IMR-90 (cell line): ENCODE measurements around the gene SH2D5. TPM values are rescaled to one million over a fixed set of nuclear protein-coding genes. Genes with fewer than 3 reads are reported as not detected.

Source experiments
- ATAC-seq: fragments of 200-7000 bp; cut with Tn5 transposase; 2 replicates; pipeline ENCODE4 v1.9.1; 2020; ENCODE audit warnings: low read depth, mild to moderate bottlenecking, moderate library complexity
- BruUV-seq: library from RNA; stranded (reverse); fragments of 400-500 nt; replicated peaks from 2 replicates; lab custom pipeline; 2021; lab: Mats Ljungman, UMichigan
- CTCF ChIA-PET: fragments of 300-600 bp; formaldehyde crosslinking; extraction: SDS; loops from one replicate; lab custom pipeline; 2021; ENCODE audit warnings: antibody characterized with exemption; lab: Yijun Ruan, JAX
- POLR2A ChIA-PET: fragments of 300-600 bp; sonication (Branson Sonifier 250); formaldehyde crosslinking; loops from one replicate; lab custom pipeline; 2022; ENCODE audit warnings: antibody characterized with exemption; ENCODE audit not compliant: unreplicated experiment; lab: Charles Lee
- DNase-seq: peaks from one replicate; pipeline ENCODE4 v3.0.0; 2013
- H2AFZ ChIP-seq: replicated peaks from 2 replicates; pipeline ENCODE3; 2013; ENCODE audit warnings: low read length, mild to moderate bottlenecking; ENCODE audit not compliant: poor library complexity
- H2AK5ac ChIP-seq: 2 replicates; pipeline ENCODE4 v1.6.1; 2013; ENCODE audit warnings: low read depth, low read length, inconsistent platforms
- H2AK9ac ChIP-seq: replicated peaks from 2 replicates; pipeline ENCODE3; 2013; ENCODE audit warnings: mild to moderate bottlenecking, low read depth, low read length, moderate library complexity; ENCODE audit not compliant: poor library complexity
- H2BK120ac ChIP-seq: 2 replicates; pipeline ENCODE4 v1.6.1; 2013; ENCODE audit warnings: low read depth, low read length, inconsistent platforms
- H2BK15ac ChIP-seq: 3 replicates; pipeline ENCODE4 v1.6.1; 2013; ENCODE audit warnings: low read depth, low read length, inconsistent platforms
- H2BK20ac ChIP-seq: 2 replicates; pipeline ENCODE4 v1.6.1; 2013; ENCODE audit warnings: low read depth, mild to moderate bottlenecking, inconsistent platforms, low read length, moderate library complexity
- H2BK5ac ChIP-seq: 2 replicates; pipeline ENCODE4 v1.6.1; 2013; ENCODE audit warnings: mild to moderate bottlenecking, low read depth, low read length, inconsistent platforms; ENCODE audit not compliant: poor library complexity, severe bottlenecking
- H3K14ac ChIP-seq: replicated peaks from 2 replicates; pipeline ENCODE4 v1.6.1; 2013; ENCODE audit warnings: low read depth, low read length, inconsistent platforms
- H3K18ac ChIP-seq: 2 replicates; pipeline ENCODE4 v1.6.1; 2013; ENCODE audit warnings: low read depth, low read length, control low read depth
- H3K23ac ChIP-seq: 2 replicates; pipeline ENCODE4 v1.6.1; 2013; ENCODE audit warnings: low read depth, low read length, inconsistent platforms
- H3K27ac ChIP-seq: 2 replicates; pipeline ENCODE4 v1.5.1; 2013; ENCODE audit warnings: mild to moderate bottlenecking, control low read depth, low read length; ENCODE audit not compliant: insufficient read depth
- H3K27me3 ChIP-seq: 2 replicates; pipeline ENCODE4 v1.6.1; 2013; ENCODE audit warnings: low read length; ENCODE audit not compliant: control insufficient read depth, insufficient read depth
- H3K36me3 ChIP-seq: 2 replicates; pipeline ENCODE4 v1.6.1; 2013; ENCODE audit warnings: low read length, mixed read lengths; ENCODE audit not compliant: control insufficient read depth, insufficient read depth
- H3K4ac ChIP-seq: 2 replicates; pipeline ENCODE4 v1.6.1; 2013; ENCODE audit warnings: low read depth, low read length, inconsistent platforms
- H3K4me1 ChIP-seq: 2 replicates; pipeline ENCODE4 v1.6.1; 2013; ENCODE audit warnings: low read length, mixed read lengths; ENCODE audit not compliant: control insufficient read depth, insufficient read depth
- H3K4me2 ChIP-seq: 2 replicates; pipeline ENCODE4 v1.6.1; 2013; ENCODE audit warnings: low read depth, mild to moderate bottlenecking, control low read depth, low read length, moderate library complexity
- H3K4me3 ChIP-seq: 2 replicates; pipeline ENCODE4 v1.5.1; 2013; ENCODE audit warnings: low read depth, mild to moderate bottlenecking, control low read depth, low read length, moderate library complexity; ENCODE audit not compliant: insufficient read depth
- H3K56ac ChIP-seq: 2 replicates; pipeline ENCODE4 v1.6.1; 2013; ENCODE audit warnings: low read length, inconsistent platforms; ENCODE audit not compliant: insufficient read depth; ENCODE audit errors: extremely low read depth
- H3K79me1 ChIP-seq, 2 experiments: 2 replicates each; pipeline ENCODE4 v1.6.1; 2013; ENCODE audit warnings: low read length in 2 of 2, inconsistent platforms in 1 of 2, low read depth in 1 of 2
- H3K9ac ChIP-seq: 2 replicates; pipeline ENCODE4 v1.6.1; 2013; ENCODE audit warnings: low read depth, low read length, control low read depth
- H3K9me1 ChIP-seq: 2 replicates; pipeline ENCODE4 v1.6.1; 2013; ENCODE audit warnings: low read length, inconsistent platforms; ENCODE audit not compliant: insufficient read depth
- H3K9me3 ChIP-seq: 2 replicates; pipeline ENCODE4 v1.6.1; 2013; ENCODE audit warnings: low read length; ENCODE audit not compliant: control insufficient read depth, insufficient read depth
- H4K20me1 ChIP-seq: 2 replicates; pipeline ENCODE4 v1.6.1; 2013; ENCODE audit warnings: low read length, inconsistent platforms; ENCODE audit not compliant: insufficient read depth
- H4K5ac ChIP-seq: 2 replicates; pipeline ENCODE4 v1.6.1; 2013; ENCODE audit warnings: mild to moderate bottlenecking, low read depth, low read length, control low read depth
- H4K8ac ChIP-seq, 2 experiments: 2 replicates each; pipeline ENCODE4 v1.6.1; 2013; ENCODE audit warnings: low read depth in 2 of 2, low read length in 2 of 2, control low read depth in 1 of 2, inconsistent platforms in 1 of 2
- H4K91ac ChIP-seq: 2 replicates; pipeline ENCODE4 v1.6.1; 2013; ENCODE audit warnings: low read depth, low read length, inconsistent platforms; ENCODE audit not compliant: insufficient read depth
- CHD1 ChIP-seq: IDR thresholded peaks from 2 replicates; pipeline ENCODE4 v1.6.1; 2012; ENCODE audit warnings: low read depth, low read length, improper control_type of control experiment
- CTCF ChIP-seq: conservative IDR thresholded peaks from 2 replicates; pipeline ENCODE4 v1.5.1; 2012; ENCODE audit warnings: mild to moderate bottlenecking, low read depth, low read length, improper control_type of control experiment
- MAZ ChIP-seq: IDR thresholded peaks from 2 replicates; pipeline ENCODE4 v1.6.1; 2012; ENCODE audit warnings: low read depth, mild to moderate bottlenecking, low read length, improper control_type of control experiment, moderate library complexity, borderline replicate concordance
- POLR2A ChIP-seq: IDR thresholded peaks from 2 replicates; pipeline ENCODE4 v1.6.1; 2012; ENCODE audit warnings: mild to moderate bottlenecking, low read depth, low read length
- RAD21 ChIP-seq: IDR thresholded peaks from 2 replicates; pipeline ENCODE4 v1.6.1; 2012; ENCODE audit warnings: low read length, improper control_type of control experiment
- RFX5 ChIP-seq: IDR thresholded peaks from 2 replicates; pipeline ENCODE4 v1.8.0; 2012; ENCODE audit warnings: low read depth, mild to moderate bottlenecking, low read length, moderate library complexity
- SMC3 ChIP-seq: fragments of 150-350 bp; IDR thresholded peaks from 2 replicates; pipeline ENCODE4 v1.6.1; 2016; ENCODE audit warnings: low read depth, mild to moderate bottlenecking, antibody characterized with exemption, low read length, moderate library complexity
- WGBS, 2 experiments: methylation state at CpG; one replicate each; pipeline versions ENCODE4 v1.1.5 to v1.1.7; 2013; ENCODE audit warnings: missing lambda C conversion rate in 2 of 2; ENCODE audit not compliant: insufficient read length in 1 of 2; ENCODE audit errors: extremely low coverage in 2 of 2; 5-methylcytosine and 5-hydroxymethylcytosine counted together
- dilution Hi-C: fragments of 300-500 bp; cut with HindIII; formaldehyde crosslinking; loops from one replicate; pipeline ENCODE4 v1.14.3; 2018; ENCODE audit warnings: low sequenced_read_pairs; ENCODE audit not compliant: unreplicated experiment
- in situ Hi-C: fragments of 300-500 bp; cut with MboI; formaldehyde crosslinking; loops from 3 replicates; pipeline ENCODE4 v1.14.3; 2019; ENCODE audit warnings: low sequenced_read_pairs, inconsistent platforms, mixed read lengths
- intact Hi-C: fragments of 100-400 bp; cut with micrococcal nuclease; formaldehyde crosslinking; loops from 2 replicates; pipeline ENCODE4 v1.10.0; 2022
- polyA plus RNA-seq, 3 experiments: library from polyadenylated mRNA; depleted of rRNA; stranded (reverse); fragments of >200 nt; gene quantifications; 2 replicates each; pipeline ENCODE4 v1.2.3, GENCODE V29; 2012; ENCODE audit warnings: low replicate concordance in 1 of 3
- total RNA-seq: library from RNA; depleted of rRNA; stranded (reverse); fragments of >200 nt; gene quantifications from 2 replicates; pipeline ENCODE4 v1.2.3, GENCODE V29; 2012
- TF ChIP-seq, protein P1 (sequence below): fragments of 150-350 bp; IDR thresholded peaks from 2 replicates; pipeline ENCODE4 v1.6.1; 2017; ENCODE audit warnings: mild to moderate bottlenecking, antibody characterized with exemption, low read length, low read depth
- TF ChIP-seq, protein P2 (sequence below): fragments of 150-350 bp; IDR thresholded peaks from 2 replicates; pipeline ENCODE4 v1.6.1; 2016; ENCODE audit warnings: low read depth, mild to moderate bottlenecking, low read length, moderate library complexity, borderline replicate concordance

Gene SH2D5
- total and polyA plus RNA-seq, 2 of the 4 experiments (the other 2 are of a cell fraction) = 7.2 to 14.4 TPM

DNA sequence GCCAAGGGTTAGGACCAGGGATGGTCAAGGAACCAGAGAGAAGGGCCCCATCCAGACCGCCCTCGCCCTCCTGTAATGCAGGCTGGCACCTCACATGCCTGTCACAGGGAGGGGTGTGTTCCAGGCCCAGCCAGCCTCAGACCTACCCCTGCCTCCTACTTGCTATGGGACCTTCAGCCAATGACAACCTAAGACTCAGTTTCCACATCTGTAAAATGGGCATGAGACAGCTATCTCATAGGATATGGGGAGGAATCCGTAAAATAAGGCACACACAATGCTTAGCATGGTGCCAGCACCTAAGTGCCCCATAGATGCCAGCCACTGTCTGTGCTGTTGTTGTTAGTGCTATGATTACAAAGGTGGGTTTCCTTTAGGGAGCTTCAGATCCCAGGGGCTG, 22.6 kb downstream of the SH2D5 start:
- Histone ChIP-seq H3K4me1 (no peaks in the 10 kb centered on the region), H2AFZ (no peak overlapping the region), H3K14ac (no peak overlapping the region), H3K9ac (no peak overlapping the region), H2BK5ac (no peak overlapping the region), H2BK15ac (no peak overlapping the region), H3K23ac (no peak overlapping the region), H3K4me2 (no peak overlapping the region), H2AK9ac (no peak overlapping the region), H4K5ac (no peak overlapping the region), H3K9me1 (peaks cover 1% of the 10 kb centered on the region; the same call in 1 of the 2 replicates), H3K18ac (no peak overlapping the region), H3K4ac (no peak overlapping the region), H3K9me3 (no peaks in the 10 kb centered on the region), H3K79me1 (no peaks in the 10 kb centered on the region), H3K27ac (no peak overlapping the region), H2BK20ac (no peak overlapping the region), H3K27me3 (no peaks in the 10 kb centered on the region), H3K56ac (no peak overlapping the region), H4K20me1 (no peaks in the 10 kb centered on the region; the same call in 1 of the 2 replicates), H2AK5ac (no peak overlapping the region; the same call in 1 of the 2 replicates), H3K36me3 (no peaks in the 10 kb centered on the region), H3K4me3 (no peak overlapping the region), H4K91ac (no peak overlapping the region), H2BK120ac (no peak overlapping the region), H4K8ac (no peak overlapping the region)
- no TSS peak for BruUV-seq
- ChIA-PET CTCF (interaction anchor here (1.2 kb wide), 1 partner anchor 13 kb away, joined by 3 read pairs; no protein-coding TSS in a partner anchor), POLR2A (interaction anchor here (0.8 kb wide), 1 partner anchor 11 kb away, joined by 3 read pairs; no protein-coding TSS in a partner anchor)
- DNase-seq = no peak
- in situ Hi-C loops (no loop called here), dilution Hi-C loops (no loop called here), intact Hi-C loops (no loop called here)
- no CpG with 5 or more reads among the region's 3 CpGs for WGBS, 2 experiments
- TF ChIP-seq CHD1 = no peak
- no peak for TF ChIP-seq RAD21
- no peak for TF ChIP-seq POLR2A
- no peak for TF ChIP-seq CTCF
- no peak for TF ChIP-seq MAZ
- TF ChIP-seq, protein P1, sequence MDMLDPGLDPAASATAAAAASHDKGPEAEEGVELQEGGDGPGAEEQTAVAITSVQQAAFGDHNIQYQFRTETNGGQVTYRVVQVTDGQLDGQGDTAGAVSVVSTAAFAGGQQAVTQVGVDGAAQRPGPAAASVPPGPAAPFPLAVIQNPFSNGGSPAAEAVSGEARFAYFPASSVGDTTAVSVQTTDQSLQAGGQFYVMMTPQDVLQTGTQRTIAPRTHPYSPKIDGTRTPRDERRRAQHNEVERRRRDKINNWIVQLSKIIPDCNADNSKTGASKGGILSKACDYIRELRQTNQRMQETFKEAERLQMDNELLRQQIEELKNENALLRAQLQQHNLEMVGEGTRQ = no peak
- TF ChIP-seq SMC3 = no peak
- no peak for TF ChIP-seq RFX5
- TF ChIP-seq, protein P2, sequence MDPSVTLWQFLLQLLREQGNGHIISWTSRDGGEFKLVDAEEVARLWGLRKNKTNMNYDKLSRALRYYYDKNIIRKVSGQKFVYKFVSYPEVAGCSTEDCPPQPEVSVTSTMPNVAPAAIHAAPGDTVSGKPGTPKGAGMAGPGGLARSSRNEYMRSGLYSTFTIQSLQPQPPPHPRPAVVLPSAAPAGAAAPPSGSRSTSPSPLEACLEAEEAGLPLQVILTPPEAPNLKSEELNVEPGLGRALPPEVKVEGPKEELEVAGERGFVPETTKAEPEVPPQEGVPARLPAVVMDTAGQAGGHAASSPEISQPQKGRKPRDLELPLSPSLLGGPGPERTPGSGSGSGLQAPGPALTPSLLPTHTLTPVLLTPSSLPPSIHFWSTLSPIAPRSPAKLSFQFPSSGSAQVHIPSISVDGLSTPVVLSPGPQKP = no peak
- no peak for ATAC-seq
